Keratinocyte (primary cell): ENCODE data around the gene RTKN. TPM values are rescaled to one million over a fixed set of nuclear protein-coding genes. Genes with fewer than 3 reads are reported as not detected.

ENCODE experiments used
- DNase-seq: peaks from one replicate; pipeline ENCODE4 v3.0.0-alpha.2; 2011; ENCODE audit warnings: low read depth, missing footprints, low spot score
- FAIRE-seq: peaks from 2 replicates; lab custom pipeline; 2011; peaks lifted over from hg19 to GRCh38; lab: Jason Lieb, UNC
- H2AFZ ChIP-seq: 2 replicates; pipeline ENCODE4 v1.6.0; 2012; ENCODE audit warnings: low read length, control low read depth, inconsistent platforms; ENCODE audit not compliant: control insufficient read depth
- H3K27ac ChIP-seq: 2 replicates; pipeline ENCODE4 v1.5.1; 2011; ENCODE audit warnings: low read length; ENCODE audit not compliant: control insufficient read depth, insufficient read depth
- H3K27me3 ChIP-seq: 3 replicates; pipeline ENCODE4 v1.6.0; 2011; ENCODE audit warnings: low read length; ENCODE audit not compliant: control insufficient read depth, insufficient read depth; ENCODE audit errors: extremely low read depth
- H3K36me3 ChIP-seq, 2 experiments: 2 replicates in 1 of 2; 3 replicates in 1 of 2; pipeline ENCODE4 v1.5.1; 2011; ENCODE audit warnings: low read length in 2 of 2, mild to moderate bottlenecking in 1 of 2; ENCODE audit not compliant: control insufficient read depth in 2 of 2, insufficient read depth in 2 of 2; ENCODE audit errors: extremely low read depth in 1 of 2
- H3K4me1 ChIP-seq: 3 replicates; pipeline ENCODE4 v1.5.1; 2011; ENCODE audit warnings: low read length; ENCODE audit not compliant: control insufficient read depth, insufficient read depth; ENCODE audit errors: extremely low read depth
- H3K4me2 ChIP-seq: 3 replicates; pipeline ENCODE4 v1.6.0; 2011; ENCODE audit warnings: low read depth, low read length; ENCODE audit not compliant: control insufficient read depth, insufficient read depth; ENCODE audit errors: extremely low read depth
- H3K4me3 ChIP-seq, 3 experiments: fragments of 200-600 bp in 1 of 3; sonication (generic) in 1 of 3; 2 replicates in 2 of 3; 3 replicates in 1 of 3; pipeline ENCODE4 v1.5.1; 2011 to 2016; ENCODE audit warnings: low read length in 3 of 3, mild to moderate bottlenecking in 3 of 3, control low read depth in 2 of 3, inconsistent platforms in 1 of 3, low read depth in 1 of 3, mixed read lengths in 1 of 3, mixed run types in 1 of 3, moderate library complexity in 1 of 3; ENCODE audit not compliant: control insufficient read depth in 2 of 3, insufficient read depth in 2 of 3; ENCODE audit errors: extremely low read depth in 1 of 3
- H3K79me2 ChIP-seq: 2 replicates; pipeline ENCODE4 v1.6.0; 2012; ENCODE audit warnings: low read length; ENCODE audit not compliant: control insufficient read depth, insufficient read depth
- H3K9ac ChIP-seq: 3 replicates; pipeline ENCODE4 v1.6.0; 2011; ENCODE audit warnings: low read length; ENCODE audit not compliant: control insufficient read depth, insufficient read depth; ENCODE audit errors: extremely low read depth
- H3K9me1 ChIP-seq: 3 replicates; pipeline ENCODE4 v1.6.0; 2011; ENCODE audit warnings: low read length; ENCODE audit not compliant: control insufficient read depth, insufficient read depth; ENCODE audit errors: extremely low read depth
- H3K9me3 ChIP-seq: 2 replicates; pipeline ENCODE4 v1.5.1; 2012; ENCODE audit warnings: low read depth, low read length; ENCODE audit not compliant: control insufficient read depth
- H4K20me1 ChIP-seq: 3 replicates; pipeline ENCODE4 v1.6.0; 2011; ENCODE audit warnings: low read length; ENCODE audit not compliant: control insufficient read depth, insufficient read depth; ENCODE audit errors: extremely low read depth
- CTCF ChIP-seq, 3 experiments: IDR thresholded peaks in 1 of 3; conservative IDR thresholded peaks in 1 of 3; optimal IDR thresholded peaks in 1 of 3; 2 replicates in 2 of 3; 3 replicates in 1 of 3; pipeline versions ENCODE3 to v1.5.1; 2011; ENCODE audit warnings: low read length in 3 of 3, mild to moderate bottlenecking in 3 of 3, moderate library complexity in 2 of 3, control low read depth in 1 of 3, inconsistent platforms in 1 of 3; ENCODE audit not compliant: insufficient read depth in 2 of 3; ENCODE audit errors: extremely low read depth in 1 of 3
- EZH2 ChIP-seq: IDR thresholded peaks from one replicate; pipeline ENCODE4 v1.6.1; 2012; ENCODE audit warnings: inconsistent platforms, mild to moderate bottlenecking, low read length, moderate library complexity
- dilution Hi-C: fragments of 300-500 bp; cut with MboI; formaldehyde crosslinking; loops from one replicate; pipeline ENCODE4 v1.7.0; 2020; ENCODE audit warnings: low sequenced_read_pairs; ENCODE audit not compliant: extremely low pct_ligation_motif_present
- polyA plus RNA-seq, 5 experiments: library from polyadenylated mRNA; depleted of rRNA in 3 of 5; stranded (reverse) in 3 of 5; stranded (forward) in 1 of 5; unstranded in 1 of 5; fragments of >200 nt; gene quantifications; 1 replicate in 1 of 5; 2 replicates in 3 of 5; 3 replicates in 1 of 5; pipeline versions ENCODE4 v1.2.1 to v1.2.3, GENCODE V29; 2011 to 2012; ENCODE audit warnings: missing spikeins in 2 of 5, low read depth in 1 of 5, low replicate concordance in 1 of 5

The RTKN gene
- polyA plus RNA-seq, 1 donor (not counting 4 experiments of a cell fraction or from before 2014, with no cell fraction given): 110 TPM

GRCh38 chr2:74381751-74382150, 60.0 kb downstream of the RTKN start:
- Histone ChIP-seq H4K20me1 (peaks cover 21% of the 10 kb centered on the region), H3K9me3 (no peaks in the 10 kb centered on the region), H3K9ac (no peak overlapping the region), H3K4me2 (no peak overlapping the region), H3K4me3 (no peak overlapping the region), H3K36me3 (peaks cover 16 to 19% of the 10 kb centered on the region in 2 experiments), H3K9me1 (no peaks in the 10 kb centered on the region), H2AFZ (no peak overlapping the region), H3K4me1 (peaks cover 17% of the 10 kb centered on the region), H3K27ac (no peak overlapping the region), H3K79me2 (peaks cover 66% of the 10 kb centered on the region), H3K27me3 (no peaks in the 10 kb centered on the region)
- dilution Hi-C loops: no loop called here
- no peak for TF ChIP-seq CTCF (optimal IDR thresholded peaks at IDR 0.05 in 1 of 3, IDR thresholded peaks at IDR 0.05 in 1 of 3, conservative IDR thresholded peaks at IDR 0.05 in 1 of 3; ENCODE audit: extremely low read depth in 1 of 3, insufficient read depth in 2 of 3, low read length in 3 of 3)
- TF ChIP-seq EZH2: no peak
- DNase-seq (no peak), FAIRE-seq (no peak)

GRCh38 chr2:74379851-74380789, 61.6 kb downstream of the RTKN start, which contains the start of gene DCTN1:
Gene DCTN1 (minus strand): TSS chr2:74380311. CDS start chr2:74380037, 274 bp downstream.
- no peak for DNase-seq
- peaks cover 4% of the 10 kb centered on the region for H3K9me1 ChIP-seq
- H2AFZ ChIP-seq: no peak within 1 kb of the TSS
- no peaks in the 10 kb centered on the region for H3K27me3 ChIP-seq
- peaks cover 58% of the 10 kb centered on the region for H3K79me2 ChIP-seq
- H3K4me2 ChIP-seq: peak within 1 kb of the TSS; percentile 58
- TF ChIP-seq CTCF (optimal IDR thresholded peaks at IDR 0.05 in 1 of 3, IDR thresholded peaks at IDR 0.05 in 1 of 3, conservative IDR thresholded peaks at IDR 0.05 in 1 of 3; ENCODE audit: extremely low read depth in 1 of 3, insufficient read depth in 2 of 3, low read length in 3 of 3): no peak
- no peak for TF ChIP-seq EZH2
- H3K27ac ChIP-seq: peak within 1 kb of the TSS; percentile 44
- H3K4me1 ChIP-seq: peaks cover 17% of the 10 kb centered on the region
- peaks cover 21% of the 10 kb centered on the region for H4K20me1 ChIP-seq
- H3K4me3 ChIP-seq: peak within 1 kb of the TSS; percentile 16 to 38 (median 33)
- peak; percentile 87 for FAIRE-seq
- no peaks in the 10 kb centered on the region for H3K9me3 ChIP-seq
- dilution Hi-C loops: no loop called here
- peaks cover 23 to 26% of the 10 kb centered on the region in 2 experiments for H3K36me3 ChIP-seq
- peak within 1 kb of the TSS; percentile 44 for H3K9ac ChIP-seq
